H1 (cell line): ENCODE results near the gene ADGRE2.

Source experiments
- CBX5 ChIP-seq: fragments of 300-800, 300-1000 bp; sonication (generic); IDR thresholded peaks from 2 replicates; pipeline ENCODE4 v1.7.1; 2016; ENCODE audit warnings: antibody characterized with exemption, low read length, low read depth
- CHD2 ChIP-seq: IDR thresholded peaks from 2 replicates; pipeline ENCODE4 v1.6.1; 2012; ENCODE audit warnings: low read length, improper control_type of control experiment
- EP300 ChIP-seq, 2 experiments: IDR thresholded peaks; 1 replicate in 1 of 2; 2 replicates in 1 of 2; pipeline ENCODE4 v1.6.1; 2011 to 2012; ENCODE audit warnings: low read depth in 2 of 2, low read length in 2 of 2, mild to moderate bottlenecking in 2 of 2, borderline replicate concordance in 1 of 2, inconsistent platforms in 1 of 2, moderate library complexity in 1 of 2
- EZH2 ChIP-seq: fragments of 200-600 bp; sonication (generic); IDR thresholded peaks from 2 replicates; pipeline ENCODE4 v1.7.1; 2012; ENCODE audit warnings: low read depth, mild to moderate bottlenecking, moderate library complexity, low read length, inconsistent platforms; ENCODE audit not compliant: severe bottlenecking
- JUND ChIP-seq: IDR thresholded peaks from 2 replicates; pipeline ENCODE4 v1.6.1; 2011; ENCODE audit warnings: mild to moderate bottlenecking, improper control_type of control experiment, low read length
- NRF1 ChIP-seq: IDR thresholded peaks from 2 replicates; pipeline ENCODE4 v1.6.1; 2011; ENCODE audit warnings: mild to moderate bottlenecking, low read depth, low read length, improper control_type of control experiment
- POLR2AphosphoS5 ChIP-seq: IDR thresholded peaks from 2 replicates; pipeline ENCODE4 v1.6.1; 2011; ENCODE audit warnings: low read depth, low read length
- RAD21 ChIP-seq, 2 experiments: IDR thresholded peaks in 1 of 2; conservative IDR thresholded peaks in 1 of 2; 2 replicates each; pipeline ENCODE4 v1.6.1; 2011; ENCODE audit warnings: low read depth in 2 of 2, low read length in 2 of 2, improper control_type of control experiment in 1 of 2, inconsistent platforms in 1 of 2, mild to moderate bottlenecking in 1 of 2, moderate library complexity in 1 of 2
- RFX5 ChIP-seq: IDR thresholded peaks from 2 replicates; pipeline ENCODE4 v1.6.1; 2011; ENCODE audit warnings: low read depth, low read length, improper control_type of control experiment, borderline replicate concordance
- YY1 ChIP-seq: IDR thresholded peaks from 2 replicates; pipeline ENCODE4 v1.6.1; 2011; ENCODE audit warnings: low read depth, mild to moderate bottlenecking, low read length
- TF ChIP-seq, protein P1 (sequence below), 3 experiments: IDR thresholded peaks; 1 replicate in 2 of 3; 2 replicates in 1 of 3; pipeline versions ENCODE4 v1.5.1 to v1.6.1; 2011; ENCODE audit warnings: low read length in 3 of 3, mild to moderate bottlenecking in 3 of 3, inconsistent platforms in 2 of 3, low read depth in 1 of 3, moderate library complexity in 1 of 3; ENCODE audit not compliant: insufficient read depth in 1 of 3; ENCODE audit errors: control extremely low read depth in 1 of 3
- TF ChIP-seq, protein P2 (sequence below): IDR thresholded peaks from 2 replicates; pipeline ENCODE4 v1.6.1; 2012; ENCODE audit warnings: inconsistent platforms

DNA sequence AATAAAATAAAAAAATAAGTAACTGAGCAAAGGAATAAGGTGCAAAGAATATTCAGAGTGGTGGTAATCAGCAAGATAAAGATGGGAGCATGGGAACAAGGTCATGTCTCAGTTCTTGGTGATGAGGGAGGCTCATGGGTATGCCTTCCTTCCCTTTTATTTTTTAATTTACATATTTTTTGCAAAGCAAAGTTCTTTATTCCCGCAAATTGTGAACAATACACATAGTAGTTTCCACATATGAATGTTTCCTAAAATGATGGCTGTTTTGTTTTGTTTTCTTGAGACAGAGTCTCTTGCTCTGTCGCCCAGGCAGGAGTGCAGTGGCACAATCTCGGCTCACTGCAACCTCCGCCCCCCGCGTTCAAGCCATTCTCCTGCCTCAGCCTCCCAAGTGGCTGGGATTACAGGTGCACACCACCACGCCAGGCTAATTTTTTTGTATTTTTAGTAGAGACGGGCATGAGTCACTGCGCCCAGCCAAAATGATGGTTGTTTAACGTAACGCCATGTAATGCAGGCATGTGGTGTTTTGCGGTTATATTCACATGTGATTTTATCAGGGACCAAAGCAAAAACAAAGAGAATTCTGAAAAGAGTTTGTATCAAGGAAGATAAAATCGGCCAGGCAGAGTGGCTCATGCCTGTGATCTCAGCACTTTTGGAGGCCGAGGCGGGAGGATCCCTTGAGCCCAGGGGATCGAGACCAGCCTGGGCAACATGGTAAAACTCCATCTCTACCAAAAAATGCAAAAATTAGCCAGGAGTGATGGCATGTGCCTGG lies 4.5 kb upstream of the ADGRE2 start:
- TF ChIP-seq RFX5 (no peak), CBX5 (no peak), POLR2AphosphoS5 (no peak), JUND (no peak), EZH2 (no peak), EP300 (IDR thresholded peaks at IDR 0.05; ENCODE audit: borderline replicate concordance in 1 of 2, low read depth in 2 of 2, low read length in 2 of 2) (no peak), NRF1 (no peak), RAD21 (IDR thresholded peaks at IDR 0.05 in 1 of 2, conservative IDR thresholded peaks at IDR 0.05 in 1 of 2; ENCODE audit: low read depth in 2 of 2, low read length in 2 of 2) (no peak), CHD2 (no peak), YY1 (no peak)
- TF ChIP-seq, protein P1, sequence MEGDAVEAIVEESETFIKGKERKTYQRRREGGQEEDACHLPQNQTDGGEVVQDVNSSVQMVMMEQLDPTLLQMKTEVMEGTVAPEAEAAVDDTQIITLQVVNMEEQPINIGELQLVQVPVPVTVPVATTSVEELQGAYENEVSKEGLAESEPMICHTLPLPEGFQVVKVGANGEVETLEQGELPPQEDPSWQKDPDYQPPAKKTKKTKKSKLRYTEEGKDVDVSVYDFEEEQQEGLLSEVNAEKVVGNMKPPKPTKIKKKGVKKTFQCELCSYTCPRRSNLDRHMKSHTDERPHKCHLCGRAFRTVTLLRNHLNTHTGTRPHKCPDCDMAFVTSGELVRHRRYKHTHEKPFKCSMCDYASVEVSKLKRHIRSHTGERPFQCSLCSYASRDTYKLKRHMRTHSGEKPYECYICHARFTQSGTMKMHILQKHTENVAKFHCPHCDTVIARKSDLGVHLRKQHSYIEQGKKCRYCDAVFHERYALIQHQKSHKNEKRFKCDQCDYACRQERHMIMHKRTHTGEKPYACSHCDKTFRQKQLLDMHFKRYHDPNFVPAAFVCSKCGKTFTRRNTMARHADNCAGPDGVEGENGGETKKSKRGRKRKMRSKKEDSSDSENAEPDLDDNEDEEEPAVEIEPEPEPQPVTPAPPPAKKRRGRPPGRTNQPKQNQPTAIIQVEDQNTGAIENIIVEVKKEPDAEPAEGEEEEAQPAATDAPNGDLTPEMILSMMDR (IDR thresholded peaks at IDR 0.05; ENCODE audit: control extremely low read depth in 1 of 3, insufficient read depth in 1 of 3, low read depth in 1 of 3, low read length in 3 of 3) = no peak
- TF ChIP-seq, protein P2, sequence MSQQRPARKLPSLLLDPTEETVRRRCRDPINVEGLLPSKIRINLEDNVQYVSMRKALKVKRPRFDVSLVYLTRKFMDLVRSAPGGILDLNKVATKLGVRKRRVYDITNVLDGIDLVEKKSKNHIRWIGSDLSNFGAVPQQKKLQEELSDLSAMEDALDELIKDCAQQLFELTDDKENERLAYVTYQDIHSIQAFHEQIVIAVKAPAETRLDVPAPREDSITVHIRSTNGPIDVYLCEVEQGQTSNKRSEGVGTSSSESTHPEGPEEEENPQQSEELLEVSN = no peak
